GM12891 (cell line): ENCODE results near the gene ZNF394. TPM values are rescaled to one million over a fixed set of nuclear protein-coding genes. Genes with fewer than 3 reads are reported as not detected.
"Not testable (repeated sequence)": the region's sequence is repeated elsewhere in the genome, so short reads cannot be mapped to it uniquely, and the experiment has no call there.

Experiments
- DNase-seq: peaks from one replicate; pipeline ENCODE4 v3.0.0; 2011; ENCODE audit warnings: low spot score; ENCODE audit not compliant: insufficient read length
- FAIRE-seq: peaks from 2 replicates; lab custom pipeline; 2011; peaks lifted over from hg19 to GRCh38; lab: Jason Lieb, UNC
- PAX5 ChIP-seq: IDR thresholded peaks from 2 replicates; pipeline ENCODE4 v1.6.1; 2011; ENCODE audit warnings: low read length, moderate library complexity, mild to moderate bottlenecking; ENCODE audit not compliant: insufficient read depth, severe bottlenecking
- POLR2A ChIP-seq: IDR thresholded peaks from 2 replicates; pipeline ENCODE4 v1.6.1; 2011; ENCODE audit warnings: low read depth, low read length, control low read depth
- POLR2AphosphoS5 ChIP-seq: IDR thresholded peaks from 2 replicates; pipeline ENCODE4 v1.6.1; 2011; ENCODE audit warnings: low read depth, low read length, control low read depth
- POU2F2 ChIP-seq: IDR thresholded peaks from 2 replicates; pipeline ENCODE4 v1.6.1; 2011; ENCODE audit warnings: low read depth, mild to moderate bottlenecking, control low read depth, low read length, moderate library complexity
- SPI1 ChIP-seq: IDR thresholded peaks from 2 replicates; pipeline ENCODE4 v1.6.1; 2011; ENCODE audit warnings: low read depth, low read length, control low read depth
- TAF1 ChIP-seq: IDR thresholded peaks from 2 replicates; pipeline ENCODE4 v1.6.1; 2011; ENCODE audit warnings: low read depth, low read length, control low read depth
- polyA plus RNA-seq: library from polyadenylated mRNA; unstranded; fragments of >200 nt; gene quantifications from one replicate; pipeline ENCODE4 v1.2.1, GENCODE V29; 2012; ENCODE audit warnings: low read depth, missing spikeins, inconsistent platforms; ENCODE audit not compliant: missing spikeins

Gene ZNF394
- polyA plus RNA-seq = 22.7 TPM

DNA sequence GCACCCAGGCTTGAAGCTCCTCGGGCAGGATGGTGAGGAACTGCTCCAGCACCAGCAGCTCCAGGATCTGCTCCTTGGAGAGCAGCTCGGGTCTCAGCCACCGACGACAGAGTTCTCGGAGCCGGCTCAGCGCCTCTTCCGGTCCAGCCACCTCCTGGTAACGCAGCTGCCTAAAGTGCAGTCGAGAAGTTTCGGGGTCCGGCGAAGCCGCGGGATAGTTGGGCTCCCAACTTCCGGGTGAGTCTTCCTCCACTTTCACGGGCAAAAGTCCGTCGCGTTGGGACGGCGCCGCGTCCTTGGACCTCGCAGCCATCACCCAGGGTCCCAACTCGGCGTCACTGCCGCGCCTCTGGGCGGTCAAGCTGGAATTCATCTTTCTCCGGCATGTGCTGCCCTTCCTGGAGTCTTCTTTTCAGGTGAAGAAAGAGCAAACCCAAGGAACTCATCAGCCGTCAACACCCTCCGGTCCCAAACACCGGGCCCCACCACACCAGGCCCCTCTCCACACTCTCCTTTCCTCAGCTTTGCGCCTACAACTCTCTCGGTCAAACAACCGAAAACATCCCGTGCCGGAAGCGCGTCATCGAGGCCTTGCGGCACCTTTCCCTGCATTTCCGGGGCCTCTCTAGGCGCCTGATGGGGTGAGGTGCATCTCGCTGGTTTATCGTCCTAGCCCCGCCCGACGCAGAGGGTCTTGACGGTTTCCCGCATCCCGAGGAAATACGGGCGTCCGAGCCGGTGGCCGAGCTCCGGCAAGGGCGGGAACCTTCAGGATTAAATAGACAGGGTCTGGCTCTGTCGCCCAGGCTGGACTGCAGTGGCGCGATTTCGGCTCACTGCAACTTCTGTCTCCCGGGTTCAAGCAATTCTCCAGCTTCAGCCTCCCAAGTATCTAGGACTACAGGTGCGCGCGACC lies at the start of gene ZNF394:
TSS of gene ZNF394 (minus strand) at position 561 of the 916 bp plus-strand sequence. CDS start at position 373, 188 bp downstream.
- FAIRE-seq (peak; percentile 84), DNase-seq (peak; percentile 80)
- peak; percentile 74 for TF ChIP-seq POU2F2
- TF ChIP-seq SPI1 = no peak
- no peak for TF ChIP-seq PAX5
- TF ChIP-seq POLR2A = peak; percentile 95
- peak; percentile 95 for TF ChIP-seq POLR2AphosphoS5
- TF ChIP-seq TAF1 = peak; percentile 87

- not testable (repeated sequence) for DNase-seq, FAIRE-seq
Observed at GRCh38 chr7:99549545-99549944, 49.5 kb upstream of the ZNF394 start.

GRCh38 chr7:99545308-99545707 lies 45.2 kb upstream of the ZNF394 start:
- FAIRE-seq, DNase-seq: not testable (repeated sequence)

- DNase-seq (no peak), FAIRE-seq (no peak)
- TF ChIP-seq SPI1 (no peak), TAF1 (no peak), POLR2AphosphoS5 (no peak), PAX5 (no peak), POU2F2 (no peak), POLR2A (no peak)
Observed at GRCh38 chr7:99543916-99544315, 43.8 kb upstream of the ZNF394 start.

GRCh38 chr7:99543081-99543671 lies 43.1 kb upstream of the ZNF394 start:
- FAIRE-seq (no peak), DNase-seq (no peak)
- no peak for TF ChIP-seq POLR2A
- TF ChIP-seq PAX5 = no peak
- TF ChIP-seq TAF1 = no peak
- TF ChIP-seq POU2F2 = no peak
- no peak for TF ChIP-seq SPI1
- no peak for TF ChIP-seq POLR2AphosphoS5

DNA sequence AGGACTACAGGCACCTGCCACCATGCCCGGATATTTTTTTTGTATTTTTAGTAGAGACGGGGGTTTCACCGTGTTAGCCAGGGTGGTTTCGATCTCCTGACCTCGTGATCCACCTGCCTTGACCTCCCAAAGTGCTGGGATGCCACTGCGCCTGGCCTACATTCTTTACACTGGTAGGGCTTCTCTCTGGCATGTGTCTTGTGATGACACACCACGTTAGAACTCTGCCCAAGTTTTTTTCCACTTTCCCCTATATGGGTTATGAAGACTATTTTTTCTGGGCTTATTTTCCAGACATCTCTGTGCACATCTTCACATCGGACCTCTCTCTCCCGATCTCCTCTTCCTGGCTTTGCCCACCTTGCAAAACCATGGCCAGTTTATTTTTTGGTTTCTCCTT lies 41.1 kb upstream of the ZNF394 start:
- no peak for TF ChIP-seq PAX5
- DNase-seq (no peak), FAIRE-seq (no peak)

- TF ChIP-seq POU2F2 = no peak
- no peak for TF ChIP-seq POLR2A
- no peak for TF ChIP-seq SPI1
- no peak for TF ChIP-seq POLR2AphosphoS5
- no peak for TF ChIP-seq TAF1
- TF ChIP-seq PAX5 = no peak
- FAIRE-seq (no peak), DNase-seq (no peak)
Observed at GRCh38 chr7:99540542-99540941, 40.5 kb upstream of the ZNF394 start.

DNA sequence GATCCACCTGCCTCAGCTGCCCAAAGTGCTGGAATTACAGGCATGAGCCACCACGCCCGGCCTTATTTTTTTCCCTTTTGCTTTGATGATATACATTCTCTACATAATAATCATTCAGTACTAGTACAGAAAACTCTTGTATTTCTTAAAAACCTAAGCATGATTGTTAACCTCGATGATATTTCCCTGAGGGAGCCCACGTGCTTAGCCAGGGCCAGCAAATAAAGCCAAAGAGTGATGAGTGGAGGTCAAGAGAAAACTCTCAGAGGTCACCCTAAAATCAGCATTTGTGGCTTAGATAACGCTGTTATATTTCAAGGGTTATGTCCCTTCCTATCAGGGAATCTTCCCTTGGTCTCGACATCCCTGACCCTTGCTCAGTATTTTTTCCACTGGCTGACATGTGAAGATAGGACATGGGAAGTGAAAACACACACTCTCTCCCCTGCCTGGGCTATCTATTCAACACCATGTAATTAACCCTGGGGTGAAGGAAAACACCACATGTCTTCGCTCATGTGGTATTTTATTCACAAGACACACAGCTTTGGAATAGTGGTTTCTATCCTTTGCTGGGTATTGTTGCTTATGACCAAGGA lies 39.2 kb upstream of the ZNF394 start:
- FAIRE-seq (no peak), DNase-seq (no peak)

DNA sequence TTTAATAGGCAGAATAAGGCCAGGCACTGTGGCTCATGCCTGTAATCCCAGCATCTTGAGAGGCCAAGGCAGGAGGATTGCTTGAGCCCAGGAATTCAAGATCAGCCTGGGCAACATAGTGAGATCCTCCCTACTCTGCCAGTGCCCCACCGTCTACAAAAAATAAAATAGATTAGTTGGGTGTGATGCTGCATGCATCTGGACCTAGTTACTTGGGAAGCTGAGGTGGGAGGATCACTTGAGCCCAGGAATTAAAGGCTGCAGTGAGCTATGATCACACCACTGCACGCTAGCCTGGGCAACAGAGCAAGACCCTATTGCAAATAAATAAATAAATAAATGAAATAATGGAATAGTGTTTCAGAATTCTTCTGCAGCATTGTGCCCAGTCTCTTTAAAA lies 35.6 kb upstream of the ZNF394 start:
- FAIRE-seq = no peak
- TF ChIP-seq POU2F2 (no peak), POLR2A (no peak), PAX5 (no peak), SPI1 (no peak), TAF1 (no peak)
- no peak for DNase-seq

More for the DNA sequence above, 39.2 kb upstream of the ZNF394 start:
- TF ChIP-seq PAX5 = no peak
- TF ChIP-seq POU2F2 = no peak

DNA sequence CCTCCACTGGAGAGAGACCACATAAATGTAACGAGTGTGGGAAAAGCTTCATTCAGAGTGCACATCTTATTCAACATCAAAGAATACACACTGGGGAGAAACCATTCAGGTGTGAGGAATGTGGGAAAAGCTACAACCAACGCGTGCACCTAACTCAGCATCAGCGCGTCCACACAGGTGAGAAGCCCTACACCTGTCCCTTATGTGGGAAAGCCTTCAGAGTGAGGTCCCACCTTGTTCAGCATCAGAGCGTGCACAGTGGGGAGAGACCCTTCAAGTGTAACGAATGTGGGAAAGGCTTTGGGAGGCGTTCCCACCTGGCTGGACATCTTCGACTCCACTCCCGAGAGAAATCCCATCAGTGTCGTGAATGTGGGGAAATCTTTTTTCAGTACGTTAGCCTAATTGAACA lies 31.3 kb upstream of the ZNF394 start:
- TF ChIP-seq POU2F2 (no peak), PAX5 (no peak), TAF1 (no peak), POLR2A (no peak), SPI1 (no peak), POLR2AphosphoS5 (no peak)
- no peak for DNase-seq
- FAIRE-seq = no peak
